ENCODE measurements around the gene TSKU. TPM values are rescaled to one million over a fixed set of nuclear protein-coding genes. Genes with fewer than 3 reads are reported as not detected.

Gene TSKU
- total and polyA plus RNA-seq, 9 of the 15 experiments (the other 6 are each of a cell fraction or from before 2014, with no cell fraction given) = 0.60 to 11.9 (median 8.4) TPM

DNA sequence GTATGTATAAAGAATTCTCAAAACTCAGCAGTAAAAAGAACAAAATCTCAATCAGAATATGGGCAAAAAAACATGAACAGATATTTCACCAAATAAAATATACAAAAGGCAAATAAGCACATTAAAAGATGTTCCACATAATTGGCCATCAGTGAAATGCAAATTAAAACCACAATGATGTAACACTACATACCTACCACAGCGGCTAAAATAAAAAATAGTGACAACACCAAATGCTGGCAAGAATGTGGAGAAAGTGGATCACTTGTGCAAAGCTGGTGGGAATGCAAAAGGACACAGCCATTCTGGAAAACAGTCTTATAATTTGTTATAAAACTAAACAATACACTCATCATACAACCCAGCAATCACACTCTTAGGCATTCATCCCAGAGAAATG, 39.2 kb downstream of the TSKU start (continued):
- TF ChIP-seq, protein P1, sequence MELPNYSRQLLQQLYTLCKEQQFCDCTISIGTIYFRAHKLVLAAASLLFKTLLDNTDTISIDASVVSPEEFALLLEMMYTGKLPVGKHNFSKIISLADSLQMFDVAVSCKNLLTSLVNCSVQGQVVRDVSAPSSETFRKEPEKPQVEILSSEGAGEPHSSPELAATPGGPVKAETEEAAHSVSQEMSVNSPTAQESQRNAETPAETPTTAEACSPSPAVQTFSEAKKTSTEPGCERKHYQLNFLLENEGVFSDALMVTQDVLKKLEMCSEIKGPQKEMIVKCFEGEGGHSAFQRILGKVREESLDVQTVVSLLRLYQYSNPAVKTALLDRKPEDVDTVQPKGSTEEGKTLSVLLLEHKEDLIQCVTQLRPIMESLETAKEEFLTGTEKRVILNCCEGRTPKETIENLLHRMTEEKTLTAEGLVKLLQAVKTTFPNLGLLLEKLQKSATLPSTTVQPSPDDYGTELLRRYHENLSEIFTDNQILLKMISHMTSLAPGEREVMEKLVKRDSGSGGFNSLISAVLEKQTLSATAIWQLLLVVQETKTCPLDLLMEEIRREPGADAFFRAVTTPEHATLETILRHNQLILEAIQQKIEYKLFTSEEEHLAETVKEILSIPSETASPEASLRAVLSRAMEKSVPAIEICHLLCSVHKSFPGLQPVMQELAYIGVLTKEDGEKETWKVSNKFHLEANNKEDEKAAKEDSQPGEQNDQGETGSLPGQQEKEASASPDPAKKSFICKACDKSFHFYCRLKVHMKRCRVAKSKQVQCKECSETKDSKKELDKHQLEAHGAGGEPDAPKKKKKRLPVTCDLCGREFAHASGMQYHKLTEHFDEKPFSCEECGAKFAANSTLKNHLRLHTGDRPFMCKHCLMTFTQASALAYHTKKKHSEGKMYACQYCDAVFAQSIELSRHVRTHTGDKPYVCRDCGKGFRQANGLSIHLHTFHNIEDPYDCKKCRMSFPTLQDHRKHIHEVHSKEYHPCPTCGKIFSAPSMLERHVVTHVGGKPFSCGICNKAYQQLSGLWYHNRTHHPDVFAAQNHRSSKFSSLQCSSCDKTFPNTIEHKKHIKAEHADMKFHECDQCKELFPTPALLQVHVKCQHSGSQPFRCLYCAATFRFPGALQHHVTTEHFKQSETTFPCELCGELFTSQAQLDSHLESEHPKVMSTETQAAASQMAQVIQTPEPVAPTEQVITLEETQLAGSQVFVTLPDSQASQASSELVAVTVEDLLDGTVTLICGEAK (IDR thresholded peaks at IDR 0.05) = peak; percentile 59
- TF ChIP-seq, protein P1 (CRISPR knock-in tag; IDR thresholded peaks at IDR 0.05) = no peak
- TF ChIP-seq KDM1A (IDR thresholded peaks at IDR 0.05) (0 out of 4 replicates have a peak, but pooled peaks of 1 of the 2 experiments have one; percentile 38), NEUROD1 (IDR thresholded peaks at IDR 0.05; ENCODE audit: borderline replicate concordance, low read depth, low read length, partially characterized antibody) (no peak), C11orf30 (IDR thresholded peaks at IDR 0.05; ENCODE audit: low read depth) (0 out of 2 replicates have a peak, but pooled peaks have one; percentile 19), MAFG (tag; conservative IDR thresholded peaks at IDR 0.05) (0 out of 2 replicates have a peak, but pooled peaks have one; percentile 5), PHB2 (IDR thresholded peaks at IDR 0.05; ENCODE audit: low read depth) (no peak), CHCHD3 (CRISPR knock-in tag; IDR thresholded peaks at IDR 0.05) (no peak), NR3C1 (CRISPR knock-in tag; IDR thresholded peaks at IDR 0.05) (no peak), ZNF263 (CRISPR knock-in tag; IDR thresholded peaks at IDR 0.05; ENCODE audit: borderline replicate concordance) (no peak), ESRRA (IDR thresholded peaks at IDR 0.05; ENCODE audit: borderline replicate concordance, low read depth) (no peak), STAT5A (IDR thresholded peaks at IDR 0.05; ENCODE audit: borderline replicate concordance, low read length) (no peak)
- TF ChIP-seq, protein P2, sequence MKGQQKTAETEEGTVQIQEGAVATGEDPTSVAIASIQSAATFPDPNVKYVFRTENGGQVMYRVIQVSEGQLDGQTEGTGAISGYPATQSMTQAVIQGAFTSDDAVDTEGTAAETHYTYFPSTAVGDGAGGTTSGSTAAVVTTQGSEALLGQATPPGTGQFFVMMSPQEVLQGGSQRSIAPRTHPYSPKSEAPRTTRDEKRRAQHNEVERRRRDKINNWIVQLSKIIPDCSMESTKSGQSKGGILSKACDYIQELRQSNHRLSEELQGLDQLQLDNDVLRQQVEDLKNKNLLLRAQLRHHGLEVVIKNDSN (CRISPR knock-in tag; IDR thresholded peaks at IDR 0.05) = no peak
- TF ChIP-seq, protein P3, sequence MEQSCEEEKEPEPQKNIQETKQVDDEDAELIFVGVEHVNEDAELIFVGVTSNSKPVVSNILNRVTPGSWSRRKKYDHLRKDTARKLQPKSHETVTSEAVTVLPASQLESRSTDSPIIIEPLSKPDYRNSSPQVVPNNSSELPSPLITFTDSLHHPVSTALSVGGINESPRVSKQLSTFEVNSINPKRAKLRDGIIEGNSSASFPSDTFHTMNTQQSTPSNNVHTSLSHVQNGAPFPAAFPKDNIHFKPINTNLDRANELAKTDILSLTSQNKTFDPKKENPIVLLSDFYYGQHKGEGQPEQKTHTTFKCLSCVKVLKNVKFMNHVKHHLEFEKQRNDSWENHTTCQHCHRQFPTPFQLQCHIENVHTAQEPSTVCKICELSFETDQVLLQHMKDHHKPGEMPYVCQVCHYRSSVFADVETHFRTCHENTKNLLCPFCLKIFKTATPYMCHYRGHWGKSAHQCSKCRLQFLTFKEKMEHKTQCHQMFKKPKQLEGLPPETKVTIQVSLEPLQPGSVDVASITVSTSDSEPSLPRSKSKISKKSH (CRISPR knock-in tag; IDR thresholded peaks at IDR 0.05) = no peak
- TF ChIP-seq, protein P4, sequence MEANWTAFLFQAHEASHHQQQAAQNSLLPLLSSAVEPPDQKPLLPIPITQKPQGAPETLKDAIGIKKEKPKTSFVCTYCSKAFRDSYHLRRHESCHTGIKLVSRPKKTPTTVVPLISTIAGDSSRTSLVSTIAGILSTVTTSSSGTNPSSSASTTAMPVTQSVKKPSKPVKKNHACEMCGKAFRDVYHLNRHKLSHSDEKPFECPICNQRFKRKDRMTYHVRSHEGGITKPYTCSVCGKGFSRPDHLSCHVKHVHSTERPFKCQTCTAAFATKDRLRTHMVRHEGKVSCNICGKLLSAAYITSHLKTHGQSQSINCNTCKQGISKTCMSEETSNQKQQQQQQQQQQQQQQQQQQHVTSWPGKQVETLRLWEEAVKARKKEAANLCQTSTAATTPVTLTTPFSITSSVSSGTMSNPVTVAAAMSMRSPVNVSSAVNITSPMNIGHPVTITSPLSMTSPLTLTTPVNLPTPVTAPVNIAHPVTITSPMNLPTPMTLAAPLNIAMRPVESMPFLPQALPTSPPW (CRISPR knock-in tag; IDR thresholded peaks at IDR 0.05) = no peak

All from K562 (cell line).